Epithelial cell of proximal tubule (primary cell): ENCODE measurements around the gene MAP2. TPM values are rescaled to one million over a fixed set of nuclear protein-coding genes. Genes with fewer than 3 reads are reported as not detected.

Experiments used
- DNase-seq: peaks from one replicate; pipeline ENCODE4 v3.0.0-alpha.2; 2011; ENCODE audit warnings: low read depth
- H3K4me3 ChIP-seq: 2 replicates; pipeline ENCODE4 v1.5.1; 2011; ENCODE audit warnings: low read depth, mild to moderate bottlenecking, low read length
- total RNA-seq: library from RNA; depleted of rRNA; stranded (reverse); fragments of >200 nt; gene quantifications from 2 replicates; pipeline ENCODE4 v1.2.3, GENCODE V29; 2015
- TF ChIP-seq, protein P1 (sequence below): conservative IDR thresholded peaks from 2 replicates; pipeline ENCODE4 v1.5.1; 2012; ENCODE audit warnings: low read depth, mild to moderate bottlenecking, low read length

MAP2 gene
- total RNA-seq, 1 donor from 2014 or later, result 12.2 TPM

DNA sequence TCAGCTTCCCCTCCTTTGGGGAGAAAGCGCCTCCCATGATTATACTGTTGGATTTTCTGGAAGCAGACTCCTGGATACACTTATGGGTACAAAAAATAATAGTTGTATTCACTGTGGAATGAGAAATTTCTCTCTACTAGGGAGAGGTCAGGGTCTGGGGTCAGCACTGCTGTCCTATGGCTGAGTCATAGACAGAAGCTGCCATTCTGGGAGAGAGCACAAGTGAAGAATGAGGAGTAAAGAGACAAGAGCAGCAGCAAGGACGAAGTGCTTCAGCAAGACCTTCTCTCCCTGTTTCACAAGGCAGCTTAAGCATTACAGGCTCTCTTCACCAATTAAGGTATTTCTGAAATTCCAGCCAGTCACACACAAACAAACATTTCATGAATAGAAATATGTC lies 337.7 kb downstream of the MAP2 start:
- H3K4me3 ChIP-seq, result no peak overlapping the region
- no peak for DNase-seq
- TF ChIP-seq, protein P1, sequence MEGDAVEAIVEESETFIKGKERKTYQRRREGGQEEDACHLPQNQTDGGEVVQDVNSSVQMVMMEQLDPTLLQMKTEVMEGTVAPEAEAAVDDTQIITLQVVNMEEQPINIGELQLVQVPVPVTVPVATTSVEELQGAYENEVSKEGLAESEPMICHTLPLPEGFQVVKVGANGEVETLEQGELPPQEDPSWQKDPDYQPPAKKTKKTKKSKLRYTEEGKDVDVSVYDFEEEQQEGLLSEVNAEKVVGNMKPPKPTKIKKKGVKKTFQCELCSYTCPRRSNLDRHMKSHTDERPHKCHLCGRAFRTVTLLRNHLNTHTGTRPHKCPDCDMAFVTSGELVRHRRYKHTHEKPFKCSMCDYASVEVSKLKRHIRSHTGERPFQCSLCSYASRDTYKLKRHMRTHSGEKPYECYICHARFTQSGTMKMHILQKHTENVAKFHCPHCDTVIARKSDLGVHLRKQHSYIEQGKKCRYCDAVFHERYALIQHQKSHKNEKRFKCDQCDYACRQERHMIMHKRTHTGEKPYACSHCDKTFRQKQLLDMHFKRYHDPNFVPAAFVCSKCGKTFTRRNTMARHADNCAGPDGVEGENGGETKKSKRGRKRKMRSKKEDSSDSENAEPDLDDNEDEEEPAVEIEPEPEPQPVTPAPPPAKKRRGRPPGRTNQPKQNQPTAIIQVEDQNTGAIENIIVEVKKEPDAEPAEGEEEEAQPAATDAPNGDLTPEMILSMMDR, result no peak

DNA sequence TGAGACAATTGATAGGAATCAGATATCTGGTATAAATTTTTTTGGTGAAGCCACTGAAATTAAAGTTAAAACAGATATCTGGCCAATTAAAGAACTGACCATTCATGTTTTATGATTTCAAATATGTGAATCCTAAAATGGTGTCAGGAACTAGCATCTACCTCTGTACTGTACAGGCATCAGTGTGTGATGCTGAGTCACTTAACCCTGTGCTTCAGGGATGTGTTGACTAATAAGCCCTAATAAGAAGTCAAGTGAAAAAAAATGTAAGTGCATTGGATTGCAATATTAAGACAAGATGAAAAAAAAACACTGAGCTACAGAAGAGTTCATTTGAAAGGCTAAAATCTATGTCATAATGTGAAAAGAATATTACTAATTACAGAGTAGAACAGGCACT lies 338.7 kb downstream of the MAP2 start:
- no peak overlapping the region for H3K4me3 ChIP-seq
- DNase-seq, result no peak
- TF ChIP-seq, protein P1, result no peak

DNA sequence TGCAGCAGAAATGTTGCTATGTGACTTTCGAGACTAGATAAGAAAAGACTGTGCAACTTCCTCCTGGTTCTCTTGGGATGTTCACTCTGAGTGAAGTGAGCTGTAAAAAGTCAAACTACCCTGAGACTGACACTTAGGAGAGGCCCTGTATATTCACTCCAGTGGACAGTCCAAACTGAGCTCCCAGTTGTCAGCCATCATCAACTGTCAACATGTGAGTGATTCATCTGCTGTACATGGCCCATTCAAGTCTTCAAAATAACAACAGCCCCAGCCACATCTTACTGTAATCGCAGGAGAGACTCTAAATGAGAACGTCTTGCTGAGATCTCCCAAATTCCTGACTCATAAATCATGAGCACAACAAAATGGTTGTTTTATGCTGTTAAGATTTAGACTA lies 339.3 kb downstream of the MAP2 start:
- no peak overlapping the region for H3K4me3 ChIP-seq
- no peak for DNase-seq
- TF ChIP-seq, protein P1, result no peak

DNA sequence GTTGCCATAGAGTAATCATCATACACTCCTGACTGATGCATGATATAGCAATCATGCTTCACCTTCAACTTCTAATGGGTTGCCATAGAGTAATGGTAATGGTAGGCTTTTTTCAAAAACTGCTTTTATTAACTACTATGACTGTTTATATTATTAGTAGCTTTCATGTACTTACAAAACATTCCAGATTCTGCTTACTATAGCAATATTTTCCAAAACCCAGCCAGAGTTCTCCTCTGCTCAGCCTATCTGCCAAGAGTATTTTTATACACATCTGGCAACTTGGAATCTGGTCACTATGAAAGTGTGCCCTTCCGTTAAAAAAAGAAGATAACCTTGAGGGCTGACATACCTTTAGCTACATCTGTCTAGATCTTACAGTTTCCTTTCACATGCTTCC lies 342.8 kb downstream of the MAP2 start:
- no peak overlapping the region for H3K4me3 ChIP-seq
- TF ChIP-seq, protein P1, result no peak
- no peak for DNase-seq

DNA sequence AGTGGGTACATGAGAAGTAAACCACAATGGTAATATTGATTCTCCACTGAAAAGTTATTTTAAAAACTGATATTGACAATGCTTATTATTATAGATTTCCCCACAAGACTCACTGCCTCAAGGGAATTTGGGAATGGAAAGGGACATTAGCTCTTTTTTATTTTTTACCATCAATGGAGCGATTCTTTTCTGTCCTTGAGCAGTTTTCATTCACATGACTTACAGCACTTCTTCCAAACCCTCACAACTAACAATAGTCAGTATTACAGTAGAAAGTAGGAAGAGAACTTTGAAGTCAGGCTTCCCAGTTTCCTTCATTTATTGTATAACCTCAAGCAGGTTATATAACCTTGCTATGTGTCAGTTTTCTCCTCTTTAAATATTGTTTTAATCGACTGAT lies 343.5 kb downstream of the MAP2 start:
- TF ChIP-seq, protein P1, result no peak
- DNase-seq, result no peak
- H3K4me3 ChIP-seq, result no peak overlapping the region

DNA sequence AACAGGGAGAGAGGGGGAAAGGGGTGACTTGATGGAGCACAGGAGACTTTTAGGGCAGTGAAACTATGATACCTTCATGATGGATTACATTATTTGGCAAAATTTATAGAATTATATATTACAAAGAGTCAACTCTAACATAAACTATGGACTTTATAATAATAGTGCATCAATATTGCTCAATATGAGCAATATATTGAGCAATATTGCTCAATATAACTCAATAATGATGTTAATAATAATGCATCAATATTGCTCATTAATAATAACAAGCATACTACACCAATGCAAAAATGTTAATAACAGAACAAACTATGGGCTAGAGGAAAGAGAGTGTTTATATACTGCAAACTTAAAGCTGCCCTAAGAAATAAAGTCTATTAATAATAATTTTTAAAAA lies 344.7 kb downstream of the MAP2 start:
- TF ChIP-seq, protein P1, result no peak
- no peak overlapping the region for H3K4me3 ChIP-seq
- DNase-seq, result no peak

DNA sequence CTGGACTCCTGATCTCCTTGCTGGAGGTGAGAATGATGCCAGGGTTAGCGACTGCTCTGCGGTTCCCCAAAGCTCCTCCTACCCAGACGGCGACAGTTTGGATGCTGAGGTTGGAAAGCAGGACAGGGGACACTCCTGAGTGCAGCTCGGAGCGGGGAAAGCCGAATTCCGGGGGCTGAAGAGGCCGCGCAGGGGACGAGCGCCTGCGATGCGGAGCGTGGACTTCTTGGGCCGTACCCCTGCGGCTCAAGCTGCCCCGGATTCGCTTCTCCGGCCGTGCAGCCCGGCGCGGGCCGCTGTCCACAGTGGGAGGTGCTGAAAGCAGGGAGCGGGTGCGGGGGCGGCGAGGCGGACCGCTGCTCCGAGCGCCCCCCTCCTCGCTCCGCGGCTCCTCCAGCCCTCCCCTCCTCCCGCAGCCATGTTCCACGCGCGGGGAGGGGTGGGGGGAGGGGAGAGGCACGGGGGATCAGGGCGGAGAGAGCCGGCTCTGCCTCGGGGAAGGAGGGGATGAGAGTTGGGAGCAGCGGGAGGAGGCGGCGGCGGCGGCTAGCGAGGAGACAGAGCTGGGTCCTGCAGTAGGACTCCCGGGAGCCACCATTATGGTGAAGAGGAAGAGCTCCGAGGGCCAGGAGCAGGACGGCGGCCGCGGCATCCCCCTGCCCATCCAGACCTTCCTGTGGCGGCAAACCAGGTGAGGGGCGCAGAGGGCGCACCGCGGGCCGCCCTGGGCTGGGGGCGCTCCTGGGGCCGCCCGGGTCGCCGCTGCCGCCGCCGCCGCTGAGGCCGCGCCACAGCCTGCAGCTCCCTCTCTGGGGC lies 347.8 kb downstream of the MAP2 start, which contains the start of gene UNC80:
TSS of gene UNC80 (plus strand) at position 359 of the 816 bp plus-strand sequence. CDS start at position 600, 241 bp downstream.
- TF ChIP-seq, protein P1, result no peak
- H3K4me3 ChIP-seq, result peak within 1 kb of the TSS; percentile 40
- DNase-seq, result no peak
